ENCODE results near the gene HEXIM2. TPM values are rescaled to one million over a fixed set of nuclear protein-coding genes. Genes with fewer than 3 reads are reported as not detected.

The HEXIM2 gene
- total and polyA plus RNA-seq, 2 of the 13 experiments (the other 11 are each of a cell fraction or from before 2014, with no cell fraction given), result 27.1 to 32.4 TPM

GRCh38 chr17:45160447-45161287 is 1.0 kb upstream of the HEXIM2 start (continued):
- TF ChIP-seq, protein P1, sequence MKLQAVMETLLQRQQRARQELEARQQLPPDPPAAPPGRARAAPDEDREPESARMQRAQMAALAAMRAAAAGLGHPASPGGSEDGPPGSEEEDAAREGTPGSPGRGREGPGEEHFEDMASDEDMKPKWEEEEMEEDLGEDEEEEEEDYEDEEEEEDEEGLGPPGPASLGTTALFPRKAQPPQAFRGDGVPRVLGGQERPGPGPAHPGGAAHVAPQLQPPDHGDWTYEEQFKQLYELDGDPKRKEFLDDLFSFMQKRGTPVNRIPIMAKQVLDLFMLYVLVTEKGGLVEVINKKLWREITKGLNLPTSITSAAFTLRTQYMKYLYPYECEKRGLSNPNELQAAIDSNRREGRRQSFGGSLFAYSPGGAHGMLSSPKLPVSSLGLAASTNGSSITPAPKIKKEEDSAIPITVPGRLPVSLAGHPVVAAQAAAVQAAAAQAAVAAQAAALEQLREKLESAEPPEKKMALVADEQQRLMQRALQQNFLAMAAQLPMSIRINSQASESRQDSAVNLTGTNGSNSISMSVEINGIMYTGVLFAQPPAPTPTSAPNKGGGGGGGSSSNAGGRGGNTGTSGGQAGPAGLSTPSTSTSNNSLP (IDR thresholded peaks at IDR 0.05; ENCODE audit: low read depth, low read length), result no peak
- peak; percentile 60; the same call in 1 of the 2 replicates for TF ChIP-seq RBAK (CRISPR knock-in tag; IDR thresholded peaks at IDR 0.05)
- no peak; the same call in 1 of the 2 replicates for TF ChIP-seq PLSCR1 (CRISPR knock-in tag; IDR thresholded peaks at IDR 0.05; ENCODE audit: borderline replicate concordance)
- no peak for TF ChIP-seq NFIB (CRISPR knock-in tag; IDR thresholded peaks at IDR 0.05; ENCODE audit: borderline replicate concordance)
- TF ChIP-seq ZNF230 (CRISPR knock-in tag; IDR thresholded peaks at IDR 0.05), result peak; percentile 88; the same call in 1 of the 2 replicates
- 0 out of 2 replicates have a peak, but pooled peaks have one; percentile 18 for TF ChIP-seq ZBTB44 (CRISPR knock-in tag; IDR thresholded peaks at IDR 0.05)
- TF ChIP-seq, protein P2, sequence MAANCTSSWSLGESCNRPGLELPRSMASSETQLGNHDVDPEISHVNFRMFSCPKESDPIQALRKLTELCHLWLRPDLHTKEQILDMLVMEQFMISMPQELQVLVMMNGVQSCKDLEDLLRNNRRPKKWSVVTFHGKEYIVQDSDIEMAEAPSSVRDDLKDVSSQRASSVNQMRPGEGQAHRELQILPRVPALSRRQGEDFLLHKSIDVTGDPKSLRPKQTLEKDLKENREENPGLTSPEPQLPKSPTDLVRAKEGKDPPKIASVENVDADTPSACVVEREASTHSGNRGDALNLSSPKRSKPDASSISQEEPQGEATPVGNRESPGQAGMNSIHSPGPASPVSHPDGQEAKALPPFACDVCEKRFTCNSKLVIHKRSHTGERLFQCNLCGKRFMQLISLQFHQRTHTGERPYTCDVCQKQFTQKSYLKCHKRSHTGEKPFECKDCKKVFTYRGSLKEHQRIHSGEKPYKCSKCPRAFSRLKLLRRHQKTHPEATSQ (CRISPR knock-in tag; IDR thresholded peaks at IDR 0.05; ENCODE audit: borderline replicate concordance), result no peak
- TF ChIP-seq ZXDC (CRISPR knock-in tag; IDR thresholded peaks at IDR 0.05), result no peak; the same call in 1 of the 2 replicates
- TF ChIP-seq ZKSCAN5 (CRISPR knock-in tag; IDR thresholded peaks at IDR 0.05), result no peak
- peak; percentile 76 for TF ChIP-seq DR1 (CRISPR knock-in tag; IDR thresholded peaks at IDR 0.05)
- no peak for TF ChIP-seq TERF1 (CRISPR knock-in tag; IDR thresholded peaks at IDR 0.05)
- no peak for TF ChIP-seq GMEB1 (CRISPR knock-in tag; IDR thresholded peaks at IDR 0.05; ENCODE audit: borderline replicate concordance)
